ENCODE results near the gene RGS2. TPM values are rescaled to one million over a fixed set of nuclear protein-coding genes. Genes with fewer than 3 reads are reported as not detected.

RGS2 gene
- total and polyA plus RNA-seq, 9 of the 15 experiments (the other 6 are each of a cell fraction or from before 2014, with no cell fraction given), result 2.5 to 5.4 (median 3.8) TPM

GRCh38 chr1:192776998-192777397 lies 31.8 kb upstream of the RGS2 start:
- Histone ChIP-seq H3K36me3 (ENCODE audit: control insufficient read depth, insufficient read depth, low read length) (no peaks in the 10 kb centered on the region), H3K79me2 (ENCODE audit: control insufficient read depth, insufficient read depth, low read length) (no peaks in the 10 kb centered on the region), H3K9me3 (replicated peaks; ENCODE audit: control insufficient read depth, insufficient read depth, low read depth, low read length) (no peaks in the 10 kb centered on the region), H3K4me1 (replicated peaks in 1 of 2; ENCODE audit: control insufficient read depth in 2 of 2, insufficient read depth in 2 of 2, low read length in 2 of 2) (no peaks in the 10 kb centered on the region), H3K4me2 (ENCODE audit: insufficient read depth, low read length) (no peak overlapping the region), H3K9me1 (ENCODE audit: control insufficient read depth, insufficient read depth, low read length) (no peaks in the 10 kb centered on the region), H2AFZ (ENCODE audit: low read depth, low read length) (no peak overlapping the region), H4K20me1 (replicated peaks; ENCODE audit: control insufficient read depth, insufficient read depth, low read length) (no peaks in the 10 kb centered on the region), H3K4me3 (no peak overlapping the region), H3K9ac (ENCODE audit: insufficient read depth in 1 of 2, low read depth in 2 of 2, low read length in 2 of 2) (no peak overlapping the region), H3K27ac (ENCODE audit: extremely low read depth, low read depth, low read length) (no peak overlapping the region), H3K27me3 (ENCODE audit: control insufficient read depth in 2 of 2, insufficient read depth in 2 of 2, low read length in 2 of 2) (no peaks in the 10 kb centered on the region)
- no peak for FAIRE-seq
- no peak for DNase-seq (ENCODE audit: extremely low read depth in 1 of 4, low spot score in 3 of 4)
- no peak for ATAC-seq
- no TSS peak for BruUV-seq (replicated peaks)
- intact Hi-C loops (cut with micrococcal nuclease) (no loop called here), in situ Hi-C loops (cut with MboI) (no loop called here)
- POLR2A ChIA-PET, result interaction anchor here (1.0 kb wide), 1 partner anchor 10 kb away, joined by 3 read pairs; no protein-coding TSS in a partner anchor
- CTCF ChIA-PET (ENCODE audit: low intra/inter-chr PET ratio), result no interaction called here
- 2% methylated on average over 3 of the region's 3 CpGs for WGBS (ENCODE audit: insufficient coverage, low coverage, missing lambda C conversion rate)
- no peak for TF ChIP-seq TEAD4 (IDR thresholded peaks at IDR 0.05; ENCODE audit: low read length)
- no peak for TF ChIP-seq TEAD4 (CRISPR knock-in tag; IDR thresholded peaks at IDR 0.05; ENCODE audit: borderline replicate concordance)
- no peak for TF ChIP-seq MNT (conservative IDR thresholded peaks at IDR 0.05)
- no peak for TF ChIP-seq DEAF1 (CRISPR knock-in tag; IDR thresholded peaks at IDR 0.05)
- no peak for TF ChIP-seq ZNF277 (CRISPR knock-in tag; IDR thresholded peaks at IDR 0.05; ENCODE audit: borderline replicate concordance)
- TF ChIP-seq ZBTB43 (CRISPR knock-in tag; IDR thresholded peaks at IDR 0.05), result no peak
- no peak for TF ChIP-seq E2F6 (IDR thresholded peaks at IDR 0.05; ENCODE audit: borderline replicate concordance in 1 of 2, extremely low read depth in 1 of 2, insufficient read depth in 1 of 2, insufficient read length in 1 of 2, low read depth in 1 of 2, low read length in 1 of 2, poor library complexity in 1 of 2, severe bottlenecking in 1 of 2)
- TF ChIP-seq CEBPZ (IDR thresholded peaks at IDR 0.05; ENCODE audit: borderline replicate concordance, low read depth, low read length), result no peak
- TF ChIP-seq ZSCAN29 (IDR thresholded peaks at IDR 0.05), result no peak
- no peak for TF ChIP-seq ZNF707 (CRISPR knock-in tag; conservative IDR thresholded peaks at IDR 0.05)
